GM03348 (cell line): ENCODE data around the gene FOXO3.
"Not testable (repeated sequence)": the region's sequence is repeated elsewhere in the genome, so short reads cannot be mapped to it uniquely, and the experiment has no call there.

Source experiments
- DNase-seq: peaks from one replicate; pipeline ENCODE4 v3.0.0; 2012; ENCODE audit warnings: low spot score

The FOXO3 gene

DNA sequence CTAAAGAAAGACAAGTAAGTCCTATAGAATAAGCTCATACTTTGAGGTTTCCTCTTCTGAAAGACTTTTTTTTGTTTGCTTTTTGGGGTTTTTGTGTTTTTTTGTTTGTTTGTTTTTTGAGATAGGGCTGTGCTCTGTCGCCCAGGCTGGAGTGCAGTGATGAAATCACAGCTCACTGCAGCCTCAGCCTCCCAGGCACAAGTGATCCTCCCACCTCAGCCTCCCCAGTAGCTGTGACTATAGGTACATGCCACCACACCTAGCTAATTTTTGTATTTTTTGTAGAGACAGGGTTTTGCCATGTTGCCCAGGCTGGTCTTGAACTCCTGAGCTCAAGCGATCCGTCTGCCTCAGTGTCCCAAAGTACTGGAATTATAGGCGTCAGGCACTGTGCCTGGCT is 98.1 kb downstream of the FOXO3 start:
- not testable (repeated sequence) for DNase-seq

DNA sequence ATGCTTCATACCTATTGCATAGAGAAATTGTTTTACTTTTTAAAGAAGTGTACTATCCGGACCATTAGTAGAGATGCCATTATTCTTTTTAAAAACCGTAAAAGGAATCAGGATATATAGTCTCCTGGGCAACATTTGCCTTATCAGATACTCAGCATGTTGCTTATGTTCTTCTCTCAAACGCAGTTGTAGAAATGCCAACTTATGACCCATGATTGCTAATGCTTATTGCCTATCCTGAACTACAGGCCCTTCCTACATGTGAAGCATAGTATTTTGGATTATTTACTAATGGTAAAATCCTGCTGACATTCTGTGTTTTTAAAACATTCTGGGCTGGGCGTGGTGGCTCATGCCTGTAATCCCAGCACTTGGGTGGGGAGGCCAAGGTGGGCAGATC is 99.5 kb downstream of the FOXO3 start:
- DNase-seq, result no peak

DNA sequence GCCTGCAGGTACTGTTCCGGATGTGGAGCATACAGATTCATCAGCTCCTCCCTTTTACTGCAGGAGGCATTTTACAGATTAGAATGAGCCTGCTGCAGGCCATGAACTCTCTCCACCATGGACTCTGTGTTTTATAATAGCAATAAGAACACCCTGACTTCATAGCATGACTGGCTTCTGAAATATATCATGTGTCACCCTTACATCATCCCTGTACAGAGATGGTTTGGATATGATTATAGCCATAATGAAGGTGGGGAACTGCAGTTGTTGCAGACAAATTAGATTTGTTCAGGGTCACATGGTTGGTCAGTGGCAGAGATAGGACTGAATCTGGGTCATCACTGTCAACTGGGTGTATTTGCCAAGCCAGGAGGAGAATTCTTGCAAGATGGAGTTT is 100.7 kb downstream of the FOXO3 start:
- no peak for DNase-seq

DNA sequence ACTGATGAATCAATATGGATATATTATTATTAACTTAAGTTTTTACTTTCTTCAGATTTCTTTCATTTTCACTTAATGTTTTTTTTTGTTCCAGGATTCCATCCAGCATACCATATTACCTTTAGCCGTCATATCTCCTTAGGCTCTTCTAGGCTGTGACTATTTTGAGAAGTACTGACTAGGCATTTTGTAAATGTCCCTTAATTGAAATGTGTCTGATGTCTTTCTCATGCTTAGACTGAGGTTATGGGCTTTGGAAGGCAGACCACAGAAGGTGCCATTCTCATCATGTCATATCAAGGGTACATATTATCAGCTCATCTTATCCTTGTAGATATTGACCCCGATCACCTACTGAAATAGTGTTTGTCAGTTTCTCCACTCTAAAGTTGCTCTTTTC is 101.3 kb downstream of the FOXO3 start:
- DNase-seq, result no peak

DNA sequence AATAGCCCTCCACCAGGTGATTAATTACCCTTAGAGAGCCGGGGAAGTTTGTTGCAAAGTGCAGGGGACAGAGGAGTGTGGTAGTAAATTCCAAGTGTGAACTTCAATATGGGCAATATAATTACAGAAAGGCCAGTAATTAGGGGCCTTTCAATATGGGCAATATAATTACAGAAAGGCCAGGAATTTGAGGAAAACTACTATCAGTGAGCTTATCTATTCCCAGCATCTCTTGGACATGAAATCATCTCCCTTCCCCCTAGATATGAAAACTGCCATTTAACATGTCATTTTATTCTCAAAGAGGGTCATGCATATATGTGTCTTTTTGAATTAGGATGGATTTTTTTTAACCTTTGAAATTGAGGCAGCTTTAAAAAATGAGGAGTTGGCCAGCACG is 102.0 kb downstream of the FOXO3 start:
- DNase-seq, result no peak

DNA sequence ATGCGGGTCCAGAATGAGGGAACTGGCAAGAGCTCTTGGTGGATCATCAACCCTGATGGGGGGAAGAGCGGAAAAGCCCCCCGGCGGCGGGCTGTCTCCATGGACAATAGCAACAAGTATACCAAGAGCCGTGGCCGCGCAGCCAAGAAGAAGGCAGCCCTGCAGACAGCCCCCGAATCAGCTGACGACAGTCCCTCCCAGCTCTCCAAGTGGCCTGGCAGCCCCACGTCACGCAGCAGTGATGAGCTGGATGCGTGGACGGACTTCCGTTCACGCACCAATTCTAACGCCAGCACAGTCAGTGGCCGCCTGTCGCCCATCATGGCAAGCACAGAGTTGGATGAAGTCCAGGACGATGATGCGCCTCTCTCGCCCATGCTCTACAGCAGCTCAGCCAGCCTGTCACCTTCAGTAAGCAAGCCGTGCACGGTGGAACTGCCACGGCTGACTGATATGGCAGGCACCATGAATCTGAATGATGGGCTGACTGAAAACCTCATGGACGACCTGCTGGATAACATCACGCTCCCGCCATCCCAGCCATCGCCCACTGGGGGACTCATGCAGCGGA is 102.9 kb downstream of the FOXO3 start:
- not testable (repeated sequence) for DNase-seq

DNA sequence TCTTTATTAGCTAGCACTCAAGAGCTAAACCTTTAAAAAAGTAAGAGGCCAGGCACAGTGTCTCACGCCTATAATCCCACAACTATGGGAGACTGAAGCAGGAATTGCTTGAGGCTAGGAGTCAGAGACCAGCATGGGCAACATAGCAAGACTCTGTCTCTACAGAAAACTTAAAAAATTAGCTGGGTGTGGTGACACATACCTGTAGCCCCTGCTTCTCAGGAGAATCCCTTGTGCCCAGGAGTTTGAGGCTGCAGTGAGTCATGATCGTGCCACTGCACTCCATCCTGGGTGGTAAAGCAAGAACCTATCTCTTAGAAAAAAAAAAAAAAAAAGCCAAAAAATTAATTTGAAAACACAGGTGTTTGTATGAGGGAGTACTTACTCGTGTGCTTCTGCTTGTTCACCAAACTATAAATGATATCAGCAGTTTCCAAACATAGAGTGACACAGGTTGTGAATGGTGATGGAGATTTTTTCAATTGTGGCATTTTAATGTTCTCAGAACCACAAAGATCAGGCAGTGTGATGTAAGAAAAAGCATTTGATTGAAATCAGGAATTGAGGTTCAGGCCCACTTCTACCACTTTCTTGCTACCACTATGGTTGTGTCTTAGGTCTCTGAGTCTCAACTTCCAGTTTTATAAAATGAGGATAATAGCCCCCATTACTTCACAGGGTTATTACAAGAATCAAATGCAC is 104.9 kb downstream of the FOXO3 start:
- no peak for DNase-seq

DNA sequence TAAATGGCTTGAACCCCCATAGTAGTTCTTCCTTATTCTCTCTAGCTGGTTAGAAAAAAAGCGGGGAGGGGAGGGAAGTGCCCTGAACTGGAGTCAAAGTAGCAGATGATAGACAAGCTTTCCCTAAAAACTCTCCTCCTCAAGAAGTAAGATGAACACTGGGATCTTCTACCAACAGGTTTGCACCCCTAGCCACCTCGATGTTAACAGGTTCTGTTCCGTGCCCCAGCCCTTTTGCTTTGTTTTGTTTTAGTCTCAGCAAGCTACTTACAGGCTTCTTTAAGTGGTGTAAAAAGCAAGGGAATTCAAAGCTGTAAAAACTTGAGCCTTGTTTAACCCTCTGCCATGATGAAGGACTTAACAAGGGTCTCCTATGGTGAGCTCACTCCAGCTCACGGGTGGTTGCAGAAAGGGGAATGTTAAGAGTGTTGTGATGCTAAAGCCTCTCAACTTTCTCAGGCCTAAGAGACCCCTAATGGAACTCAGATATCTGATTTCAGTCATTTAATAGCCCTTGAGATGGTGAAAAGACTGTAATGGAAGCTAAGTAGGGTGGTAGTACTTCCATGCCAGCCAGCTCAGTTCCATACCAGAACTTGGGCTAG is 106.0 kb downstream of the FOXO3 start:
- DNase-seq, result no peak

DNA sequence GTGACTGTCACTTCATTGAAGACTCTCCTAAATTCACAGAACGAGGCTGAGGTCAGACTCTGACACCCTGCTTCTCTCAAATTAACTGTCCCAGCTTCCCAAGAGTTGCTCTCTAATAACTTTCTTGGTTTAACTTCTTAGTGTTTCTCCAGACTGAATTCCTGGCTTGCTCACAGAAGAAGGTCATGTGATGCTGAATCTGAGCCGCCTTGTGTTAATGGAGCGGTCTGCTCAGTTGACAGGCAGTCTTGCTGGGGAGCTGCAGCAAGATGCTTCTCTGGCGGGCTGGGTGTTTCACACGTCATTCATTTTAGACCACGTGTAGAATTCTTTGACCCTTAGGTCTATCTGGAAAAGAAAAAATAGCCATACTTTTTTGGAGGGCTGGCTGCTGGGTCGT is 107.3 kb downstream of the FOXO3 start:
- DNase-seq, result peak; percentile 45

DNA sequence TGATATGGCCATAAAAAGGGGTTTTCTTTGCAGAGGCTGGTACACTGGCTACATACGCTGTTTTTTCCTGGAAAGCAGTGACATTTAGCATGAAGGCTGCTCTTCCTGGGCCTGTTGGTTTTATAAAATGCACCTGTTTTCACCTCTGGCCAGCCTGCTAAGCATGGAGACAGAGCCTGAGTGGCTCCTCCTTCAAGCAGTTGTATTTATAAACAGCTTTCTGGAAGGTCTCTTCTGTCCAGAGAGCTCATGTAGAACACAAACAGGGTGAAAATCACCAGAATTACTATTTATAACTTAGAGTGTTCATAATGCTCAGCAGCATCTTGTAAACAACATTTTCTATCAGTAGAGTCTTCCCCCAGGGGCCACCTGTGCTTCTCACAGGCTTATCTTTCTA is 109.0 kb downstream of the FOXO3 start:
- DNase-seq, result no peak

DNA sequence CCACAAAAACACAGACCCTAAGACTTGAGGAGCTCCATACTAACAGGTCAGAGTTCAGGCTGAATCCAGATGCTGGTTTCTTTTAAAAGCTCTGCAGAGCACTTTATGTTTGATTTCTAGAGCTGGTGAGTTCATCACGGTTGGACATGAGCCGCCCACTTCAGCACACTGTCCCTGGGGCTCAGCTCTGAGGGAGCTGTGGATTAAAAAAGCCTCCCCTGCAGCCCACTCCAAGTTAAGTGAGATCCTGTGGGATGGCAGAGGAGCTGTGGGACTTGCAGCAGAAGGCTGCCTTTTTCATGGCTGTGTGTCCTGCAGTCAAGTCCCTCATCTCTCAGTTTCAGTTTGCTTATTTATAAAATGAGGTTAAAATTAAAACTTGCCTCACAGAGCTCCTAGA is 110.5 kb downstream of the FOXO3 start:
- DNase-seq, result no peak

DNA sequence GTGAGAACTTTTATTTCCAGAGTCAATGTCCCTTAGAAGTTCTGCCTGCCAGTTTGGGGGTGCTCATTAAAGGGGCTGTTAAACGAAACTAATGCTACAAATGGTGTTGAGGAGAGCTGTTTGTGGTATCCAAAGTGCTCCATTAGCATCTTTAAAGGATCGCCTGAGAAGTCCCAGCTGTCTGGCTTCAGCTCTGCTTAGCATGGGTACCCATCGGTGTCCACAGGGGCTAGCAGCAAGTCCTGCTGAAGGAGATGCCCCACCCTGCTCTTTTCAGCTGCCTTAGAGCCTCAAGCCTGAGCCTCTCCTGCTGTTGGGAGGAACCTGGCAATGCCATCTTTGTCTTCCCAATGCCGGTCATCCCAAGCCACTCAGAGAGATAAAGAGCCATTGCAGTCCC is 111.1 kb downstream of the FOXO3 start:
- DNase-seq, result no peak

DNA sequence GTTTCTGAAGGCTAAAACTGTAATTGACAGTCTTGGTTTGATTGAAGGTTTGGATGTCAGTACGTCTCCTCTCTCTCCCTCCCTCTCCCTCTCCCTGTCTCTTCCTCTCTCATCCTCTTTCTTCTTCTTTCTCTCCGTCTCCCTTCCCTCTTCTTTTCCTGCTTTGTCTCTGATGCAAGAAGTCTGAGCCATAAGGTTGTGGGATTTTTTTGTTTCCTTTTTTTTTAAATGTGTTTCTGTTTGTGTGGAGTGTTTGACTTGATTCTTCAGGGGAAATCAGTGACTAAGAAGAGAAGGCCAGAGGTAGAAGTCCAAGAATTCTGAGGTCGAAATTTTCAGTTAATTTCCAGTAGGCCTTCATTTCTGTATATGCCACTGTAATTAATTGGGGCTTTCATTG is 111.9 kb downstream of the FOXO3 start:
- no peak for DNase-seq

DNA sequence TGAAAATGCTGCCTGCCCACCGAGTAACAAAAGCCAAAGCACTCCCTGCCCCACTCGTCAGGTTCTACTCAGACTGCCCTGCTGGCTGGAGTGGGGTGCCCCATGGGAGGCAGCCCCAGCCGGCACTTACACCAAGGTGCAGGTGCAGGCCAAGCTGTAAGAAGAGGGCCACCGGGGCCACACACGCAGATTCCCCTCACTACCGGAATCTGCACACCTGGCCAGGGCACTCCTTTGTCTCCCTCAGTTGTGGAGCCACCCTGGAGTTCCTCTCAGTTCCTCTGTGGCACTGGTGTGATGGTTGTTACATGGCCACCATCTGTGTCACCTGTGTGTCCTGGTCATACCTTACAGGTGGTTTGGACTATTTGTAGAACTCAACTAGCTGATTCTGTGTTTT is 112.4 kb downstream of the FOXO3 start:
- DNase-seq, result no peak

DNA sequence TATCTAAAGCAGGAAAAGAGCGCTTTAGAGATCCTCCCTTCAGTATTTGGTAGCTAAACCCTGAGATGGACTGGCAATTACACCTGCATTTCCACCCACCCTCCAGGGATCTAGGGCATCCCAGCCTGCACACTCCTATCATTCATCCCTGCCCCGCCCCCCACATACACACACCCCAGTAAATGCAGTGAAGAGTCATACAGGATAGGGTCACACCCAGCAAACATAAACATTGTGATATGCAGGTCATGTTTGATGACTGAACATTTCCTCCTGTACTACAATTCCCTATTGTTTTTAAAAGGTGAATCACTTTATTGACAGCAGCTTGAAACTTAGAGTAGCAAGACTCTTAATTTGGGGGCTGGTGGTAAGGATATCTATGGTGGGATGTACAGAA is 112.9 kb downstream of the FOXO3 start:
- DNase-seq, result no peak

DNA sequence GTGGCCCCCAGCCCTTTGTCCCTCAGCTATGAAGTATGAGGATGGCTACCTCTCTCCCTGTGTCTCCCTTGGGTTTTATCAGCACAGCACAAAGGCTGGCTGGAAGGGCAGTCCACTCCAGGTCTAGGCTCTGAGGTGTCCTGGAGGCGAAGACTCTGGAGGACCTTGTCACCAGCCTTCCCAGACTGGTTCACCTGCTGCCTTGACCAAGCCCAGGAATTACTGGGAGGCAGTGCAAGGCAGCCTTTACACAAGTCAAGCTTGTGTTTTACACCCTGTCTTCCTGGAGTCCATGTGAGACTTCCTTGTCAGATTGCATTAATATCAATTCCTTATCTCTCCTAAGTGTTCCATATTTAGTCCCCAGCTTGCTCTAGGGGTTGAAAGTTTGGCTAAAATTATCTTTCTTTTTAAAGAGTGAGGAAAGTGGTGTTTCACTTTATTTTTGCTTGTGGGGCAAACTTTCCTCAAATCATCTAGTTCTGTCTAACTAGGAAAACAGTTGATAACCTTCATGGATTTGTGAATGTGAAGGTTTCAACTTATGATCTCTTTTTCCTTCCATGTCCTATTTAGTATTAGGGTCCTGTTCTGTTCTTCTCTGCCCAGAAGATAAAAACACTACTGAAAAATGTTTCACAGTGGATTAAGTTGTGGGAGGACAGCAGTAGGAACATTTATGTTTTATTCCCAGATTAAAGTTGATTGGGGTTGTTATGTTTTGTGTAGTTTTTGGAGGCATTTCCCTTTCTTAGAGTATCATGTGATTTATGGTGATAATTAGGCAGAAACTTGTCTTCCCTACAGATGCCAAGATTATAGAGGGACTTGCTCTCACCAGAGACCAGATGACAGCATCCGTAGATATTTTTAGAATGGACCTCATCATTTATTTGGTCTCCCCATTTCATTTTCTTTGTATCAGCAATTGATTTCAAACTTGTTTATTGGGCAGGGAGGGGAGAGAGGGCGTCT is 114.8 kb downstream of the FOXO3 start:
- DNase-seq, result no peak

DNA sequence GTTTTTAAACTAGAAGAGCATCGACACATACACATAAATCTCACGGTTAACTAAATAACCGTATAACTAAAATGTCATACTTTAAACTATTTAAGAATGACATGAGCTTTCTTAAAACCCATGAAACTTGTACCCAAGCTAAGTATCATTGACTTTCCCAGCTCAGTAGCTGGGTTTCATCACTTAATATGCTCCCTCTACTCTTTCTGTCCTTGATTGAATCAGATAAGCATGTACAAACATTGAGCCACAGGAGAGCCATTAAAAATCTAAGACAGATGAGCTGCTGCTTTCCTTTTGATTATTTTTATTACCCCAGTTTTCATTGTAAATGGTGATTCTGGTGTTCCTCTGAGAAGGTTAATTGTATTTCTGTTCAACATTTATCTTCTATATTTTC is 115.8 kb downstream of the FOXO3 start:
- no peak for DNase-seq

DNA sequence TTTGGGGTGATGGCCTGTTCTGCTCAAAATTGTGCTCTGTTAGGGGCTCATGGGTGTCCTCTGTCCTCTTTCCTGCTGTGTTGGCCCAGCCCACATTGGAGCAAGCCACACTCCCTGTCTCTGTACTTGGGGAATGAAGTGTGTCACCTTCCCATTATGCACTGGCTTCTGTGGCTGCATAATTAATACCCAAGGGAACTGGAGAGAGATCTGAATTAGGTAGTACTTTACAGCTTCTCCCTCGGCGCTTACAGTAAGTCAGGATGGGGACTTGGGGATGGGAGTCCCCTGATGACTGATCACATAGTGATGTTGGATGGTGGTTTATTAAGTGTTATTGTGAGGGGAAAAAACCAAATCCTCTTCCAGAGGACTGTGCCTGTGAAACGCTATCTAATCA is 116.6 kb downstream of the FOXO3 start:
- DNase-seq, result no peak

DNA sequence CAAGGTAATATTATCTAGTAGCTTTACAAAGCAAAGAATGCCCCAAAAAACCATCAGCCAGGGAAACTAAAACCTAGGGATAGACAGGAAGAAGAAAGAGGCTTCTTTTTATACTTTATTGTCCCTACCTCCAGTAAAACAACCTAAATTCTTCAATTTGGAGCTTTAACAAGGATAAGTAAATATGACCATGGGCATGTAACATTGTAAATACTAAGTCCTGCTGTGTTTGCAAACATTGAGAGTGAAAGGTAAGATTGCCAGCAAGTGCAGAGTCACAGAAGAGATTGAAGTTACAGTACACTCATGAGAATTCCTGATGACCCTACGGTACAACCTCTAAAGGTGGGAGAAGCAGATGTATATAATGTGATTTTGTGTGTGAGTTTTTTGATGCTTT is 117.2 kb downstream of the FOXO3 start:
- no peak for DNase-seq

DNA sequence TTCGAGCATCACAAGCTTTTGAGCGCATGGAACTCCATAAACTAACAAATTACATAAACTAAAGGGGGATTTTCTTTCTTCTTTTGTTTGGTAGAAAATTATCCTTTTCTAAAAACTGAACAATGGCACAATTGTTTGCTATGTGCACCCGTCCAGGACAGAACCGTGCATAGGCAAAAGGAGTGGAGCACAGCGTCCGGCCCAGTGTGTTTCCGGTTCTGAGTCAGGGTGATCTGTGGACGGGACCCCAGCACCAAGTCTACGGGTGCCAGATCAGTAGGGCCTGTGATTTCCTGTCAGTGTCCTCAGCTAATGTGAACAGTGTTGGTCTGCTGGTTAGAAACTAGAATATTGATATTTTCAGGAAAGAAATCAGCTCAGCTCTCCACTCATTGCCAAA is 119.6 kb downstream of the FOXO3 start:
- DNase-seq, result not testable (repeated sequence)

DNA sequence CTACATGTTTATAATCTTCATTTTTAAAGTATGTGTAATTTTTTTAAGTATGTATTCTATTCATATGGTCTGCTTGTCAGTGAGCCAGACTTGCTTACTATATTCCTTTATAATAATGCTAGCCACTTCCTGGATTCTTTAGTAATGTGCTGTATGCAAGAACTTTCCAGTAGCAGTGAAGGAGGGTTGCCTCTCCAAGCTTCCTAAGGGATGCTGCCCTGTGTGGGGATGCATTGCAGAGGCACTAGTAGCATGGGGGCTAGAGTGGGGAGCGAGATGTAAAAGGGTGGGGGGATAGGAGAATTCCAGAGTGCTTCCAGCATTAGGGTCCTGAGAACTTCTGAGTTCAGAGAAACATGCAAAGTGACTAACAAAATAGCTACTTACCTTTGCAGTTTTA is 121.0 kb downstream of the FOXO3 start:
- not testable (repeated sequence) for DNase-seq

DNA sequence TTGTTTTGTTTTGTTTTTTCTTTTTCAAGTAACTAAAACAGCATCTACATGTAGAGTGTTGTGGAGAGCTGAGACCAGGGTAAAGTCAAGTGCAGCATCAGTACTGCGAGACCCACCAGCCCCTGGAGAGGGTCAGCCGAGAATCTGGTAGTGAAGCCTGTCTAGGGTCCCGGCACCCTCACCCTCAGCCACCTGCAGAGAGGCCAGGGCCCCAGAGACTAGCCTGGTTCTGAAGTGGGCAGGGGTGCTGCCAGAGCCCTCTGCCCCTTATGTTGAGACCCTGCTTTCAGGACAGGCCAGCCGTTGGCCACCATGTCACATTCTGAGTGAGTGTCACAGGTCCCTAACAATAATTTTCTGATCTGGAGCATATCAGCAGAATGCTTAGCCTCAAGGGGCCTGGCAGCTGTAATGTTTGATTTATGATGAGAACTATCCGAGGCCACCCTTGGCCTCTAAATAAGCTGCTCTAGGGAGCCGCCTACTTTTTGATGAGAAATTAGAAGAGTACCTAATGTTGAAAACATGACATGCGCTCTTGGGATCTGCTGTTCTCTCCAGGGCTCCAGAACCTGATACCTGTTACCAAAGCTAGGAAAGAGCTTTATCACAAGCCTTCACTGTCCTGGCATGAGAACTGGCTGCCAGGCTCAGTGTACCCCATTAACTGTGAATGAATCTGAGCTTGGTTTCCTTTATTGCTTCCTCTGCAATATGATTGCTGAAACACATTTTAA is 121.8 kb downstream of the FOXO3 start:
- not testable (repeated sequence) for DNase-seq
